ENCODE measurements around the gene DUSP2. TPM values are rescaled to one million over a fixed set of nuclear protein-coding genes. Genes with fewer than 3 reads are reported as not detected.
A peak's percentile ranks its signal among the peaks of the same experiment; 100 is the strongest.

Gene DUSP2
- total and polyA plus RNA-seq, 9 of the 15 experiments (the other 6 are each of a cell fraction or from before 2014, with no cell fraction given): 0.04 to 0.18 TPM; not detected in 7

- TF ChIP-seq REST (IDR thresholded peaks at IDR 0.05; ENCODE audit: borderline replicate concordance): peak; percentile 83; the same call in 1 of the 2 replicates
- no peak for TF ChIP-seq REST (CRISPR knock-in tag; IDR thresholded peaks at IDR 0.05; ENCODE audit: low read depth)
- no peak for TF ChIP-seq NFYB (IDR thresholded peaks at IDR 0.05; ENCODE audit: extremely low read depth, insufficient read length)
- peak; percentile 84 for TF ChIP-seq DEAF1 (CRISPR knock-in tag; IDR thresholded peaks at IDR 0.05)
- TF ChIP-seq LARP7 (IDR thresholded peaks at IDR 0.05): no peak
- peak; percentile 70; the same call in 1 of the 2 replicates for TF ChIP-seq STAG1 (CRISPR knock-in tag; IDR thresholded peaks at IDR 0.05; ENCODE audit: borderline replicate concordance)
- no peak for TF ChIP-seq GTF3C2 (IDR thresholded peaks at IDR 0.05; ENCODE audit: borderline replicate concordance, extremely low read depth, insufficient read length)
- peak; percentile 49; the same call in 1 of the 2 replicates for TF ChIP-seq ARID2 (IDR thresholded peaks at IDR 0.05)
- no peak for TF ChIP-seq VEZF1 (CRISPR knock-in tag; IDR thresholded peaks at IDR 0.05)
Measured at GRCh38 chr2:96138179-96139145, 6.8 kb downstream of the DUSP2 start, which contains the start of gene ASTL (continued).

Measured in K562 (cell line).